Stimulated activated naive CD8-positive, alpha-beta T cell treated with anti-CD3 and anti-CD28 coated beads, Interleukin-15, Interleukin-2, amounts not matched to agents 100 U/mL and 50 U/mL, for 24 hours (primary cell): ENCODE data around the gene PER2.
"Not testable (repeated sequence)": the region's sequence is repeated elsewhere in the genome, so short reads cannot be mapped to it uniquely, and the experiment has no call there.

Experiments used
- ATAC-seq: fragments of 150-1000 bp; cut with Tn5 transposase; one replicate; pipeline ENCODE4 v1.10.0; 2021
- DNase-seq: peaks from one replicate; pipeline ENCODE4 v3.0.0; 2021

Gene PER2

GRCh38 chr2:238286987-238287736 is 1.2 kb downstream of the PER2 start:
- ATAC-seq, result no peak
- peak; percentile 33 for DNase-seq

DNA sequence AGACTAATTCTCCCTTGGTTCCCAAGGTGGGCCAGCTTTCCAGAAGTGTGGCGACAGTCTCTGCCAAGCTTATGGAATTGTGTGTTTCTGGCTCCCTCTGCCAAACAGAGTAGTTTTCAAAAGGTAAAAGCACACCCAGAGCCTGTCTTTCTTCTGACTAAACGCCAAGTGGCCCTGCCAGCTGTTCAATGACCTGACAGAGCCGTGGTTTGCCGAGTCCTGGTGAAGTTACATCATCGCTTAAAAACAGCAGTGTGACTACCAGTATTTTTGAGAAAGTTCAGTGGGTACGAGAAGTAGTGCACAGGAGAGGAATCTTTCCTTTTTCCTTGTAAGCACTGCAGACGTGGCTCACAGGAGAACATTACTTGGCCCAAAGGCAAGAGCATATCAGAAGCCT is 1.9 kb downstream of the PER2 start:
- ATAC-seq (no peak), DNase-seq (no peak)

- DNase-seq, result no peak
These were observed 2.3 kb downstream of the PER2 start for GRCh38 chr2:238286095-238286494.

DNA sequence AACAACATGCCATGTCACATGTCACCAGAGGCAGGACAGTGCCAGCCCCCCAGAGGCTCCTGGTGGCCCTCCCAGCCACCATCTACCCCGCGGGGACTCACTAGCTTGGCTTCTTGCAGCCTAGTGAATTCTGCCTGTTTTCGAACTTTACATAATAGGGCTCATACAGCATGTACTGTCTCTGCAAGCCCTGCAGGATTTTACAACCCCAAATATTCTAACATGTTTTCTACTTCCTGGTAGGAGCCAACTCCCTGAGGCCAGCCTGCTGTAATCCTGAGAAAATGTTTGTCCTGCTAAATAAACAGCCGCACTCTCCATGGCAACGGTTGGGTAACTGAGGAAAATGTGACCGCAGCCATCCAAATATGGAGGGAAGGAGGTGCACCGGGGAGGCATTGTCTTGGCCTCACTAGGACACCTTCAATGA is 2.7 kb downstream of the PER2 start:
- DNase-seq (no peak), ATAC-seq (no peak)

More at GRCh38 chr2:238286095-238286494, 2.3 kb downstream of the PER2 start:
- ATAC-seq, result no peak

DNA sequence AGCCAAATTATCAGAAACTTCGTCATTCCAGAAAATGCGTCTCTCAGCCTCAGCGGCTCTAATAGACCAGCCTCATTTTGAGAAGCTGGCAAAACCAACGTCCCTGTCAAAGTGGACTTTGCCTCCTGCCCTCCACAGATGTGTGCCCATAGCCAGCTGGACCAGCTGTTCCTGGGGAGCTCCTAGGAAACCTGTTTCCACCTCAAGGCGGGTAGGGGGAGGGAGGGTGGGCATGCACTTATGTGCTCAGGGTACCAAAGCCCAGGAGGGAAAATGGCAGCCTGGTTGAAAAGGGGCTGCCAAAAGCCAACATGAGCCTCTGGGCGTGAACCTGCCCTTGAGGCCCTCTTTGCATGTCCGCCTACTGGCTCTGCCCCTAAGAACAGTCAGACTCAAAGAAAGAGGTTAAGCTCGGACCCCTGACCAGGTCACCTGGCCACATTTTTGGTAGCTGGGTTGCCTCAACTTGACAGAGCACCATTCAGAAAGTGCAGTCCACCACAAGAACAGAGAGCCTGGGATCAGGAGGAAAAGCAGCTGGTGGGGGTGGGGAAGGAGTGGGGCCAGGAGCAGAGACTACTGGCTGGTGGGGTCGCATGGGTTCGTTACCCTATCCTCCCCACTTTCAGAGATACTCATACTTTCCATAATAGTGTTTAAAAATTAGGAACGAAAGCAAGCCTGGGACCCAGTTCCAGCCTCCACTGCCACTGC is 3.5 kb downstream of the PER2 start:
- no peak for ATAC-seq
- DNase-seq, result no peak

DNA sequence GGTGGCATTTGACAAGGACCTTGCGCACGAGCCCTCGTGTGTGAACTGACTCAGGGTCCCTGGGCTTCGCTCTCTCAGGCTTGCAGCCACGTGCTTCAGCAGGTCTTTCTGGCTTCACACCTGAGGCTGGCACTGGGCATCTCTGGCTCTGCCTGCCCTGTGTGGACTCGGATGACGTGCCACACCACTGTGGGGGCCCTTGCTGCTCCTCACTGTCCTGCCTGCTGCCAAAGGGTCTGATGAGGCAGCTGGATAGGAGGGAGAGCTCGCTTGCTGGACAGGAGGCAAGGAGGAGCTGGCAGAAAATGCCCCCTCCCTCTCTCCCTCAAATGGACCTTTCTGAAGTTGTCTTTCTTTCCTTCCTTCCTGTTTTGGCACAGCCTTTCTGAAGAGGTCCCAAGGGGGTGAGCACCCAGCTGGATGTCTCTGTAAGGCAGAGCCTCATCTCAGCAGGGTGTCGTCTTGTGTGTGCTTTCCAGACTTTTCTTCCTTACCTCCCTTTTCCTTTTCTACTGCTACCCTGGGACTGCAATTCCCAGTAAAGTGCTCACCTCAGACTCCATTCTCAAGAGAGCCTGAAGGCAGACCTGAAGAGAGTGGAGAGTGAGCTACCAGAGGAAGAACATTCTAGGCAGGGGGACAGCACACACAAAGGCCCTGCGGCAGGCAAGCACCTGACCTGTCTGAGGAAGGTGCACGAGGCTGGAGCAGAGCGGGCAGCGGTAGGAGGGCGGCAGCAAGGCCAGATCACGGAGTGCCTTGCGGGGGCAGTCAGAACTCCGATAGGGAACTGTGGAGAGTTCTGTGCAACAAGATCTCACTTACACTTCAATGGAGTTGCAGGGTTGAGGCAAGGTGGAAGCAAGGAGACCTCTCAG is 5.3 kb downstream of the PER2 start:
- ATAC-seq, result no peak
- no peak for DNase-seq

DNA sequence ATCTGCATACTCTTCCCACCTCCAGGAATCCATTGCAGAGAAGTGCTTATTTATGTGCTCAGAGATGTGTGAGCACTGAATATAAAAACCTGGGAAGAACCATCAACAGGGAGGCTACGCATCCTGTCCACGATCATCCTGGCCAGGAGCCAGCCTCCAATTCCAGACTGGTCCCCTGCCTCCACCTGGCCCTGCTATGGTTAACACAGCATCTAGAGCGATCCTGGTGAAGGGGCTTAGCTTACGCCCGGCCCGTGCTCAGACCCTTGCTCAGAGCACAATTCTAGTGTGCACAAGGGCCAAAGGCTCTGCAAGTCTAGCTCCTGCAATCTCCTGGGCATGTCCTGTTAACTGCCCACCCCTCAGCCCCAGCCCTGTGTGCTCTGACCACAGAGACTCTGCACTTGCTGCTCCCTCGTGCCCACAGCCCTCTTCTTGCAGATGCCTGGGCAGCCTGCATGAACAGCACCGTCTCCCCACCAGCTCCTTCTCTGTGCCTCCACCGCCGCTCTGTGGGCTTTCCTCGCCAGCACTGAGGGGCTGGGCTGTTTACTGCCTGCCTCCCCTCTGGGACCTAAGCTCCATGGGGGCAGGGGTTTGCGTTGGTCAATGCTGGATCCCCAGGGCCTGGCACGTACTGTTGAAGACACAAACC is 6.5 kb downstream of the PER2 start:
- ATAC-seq (no peak), DNase-seq (no peak)

DNA sequence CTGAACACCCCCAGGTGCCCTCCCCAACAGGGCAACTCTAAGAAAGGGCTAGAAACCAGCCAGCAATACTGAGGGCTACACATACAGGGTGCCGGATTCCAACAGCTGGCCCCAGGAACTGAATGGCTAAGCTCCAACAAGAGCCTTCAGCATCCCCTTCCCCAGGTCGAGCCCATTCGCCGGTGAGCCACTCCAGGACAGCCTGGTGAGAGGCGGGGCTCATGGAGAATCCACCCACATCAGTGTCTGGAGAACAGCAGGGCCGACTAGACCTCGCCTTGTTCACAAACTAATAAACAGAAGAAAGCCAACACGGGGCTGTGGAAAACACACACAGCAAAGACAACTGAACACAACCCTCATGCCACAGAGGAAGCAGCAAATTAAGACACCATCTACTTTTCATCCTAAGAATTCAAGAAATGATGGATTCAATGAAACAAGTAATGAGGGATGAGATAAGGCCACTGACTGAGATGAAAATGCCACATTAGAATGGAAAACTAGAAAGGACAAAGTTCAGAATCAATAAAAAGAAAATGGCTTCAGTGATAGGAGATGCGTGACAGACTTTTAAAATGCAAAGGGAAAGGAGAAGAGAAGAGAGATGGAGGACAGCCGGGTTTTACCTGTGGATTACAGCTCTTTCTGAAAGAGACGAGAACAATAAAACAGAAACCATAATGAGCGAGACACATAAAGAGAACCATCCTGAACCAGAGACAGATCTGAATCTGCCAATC is 8.2 kb downstream of the PER2 start:
- ATAC-seq, result no peak

GRCh38 chr2:238279324-238279682 is 9.1 kb downstream of the PER2 start:
- ATAC-seq (peak; percentile 24), DNase-seq (no peak)

More for the DNA sequence above, 8.2 kb downstream of the PER2 start:
- no peak for DNase-seq

DNA sequence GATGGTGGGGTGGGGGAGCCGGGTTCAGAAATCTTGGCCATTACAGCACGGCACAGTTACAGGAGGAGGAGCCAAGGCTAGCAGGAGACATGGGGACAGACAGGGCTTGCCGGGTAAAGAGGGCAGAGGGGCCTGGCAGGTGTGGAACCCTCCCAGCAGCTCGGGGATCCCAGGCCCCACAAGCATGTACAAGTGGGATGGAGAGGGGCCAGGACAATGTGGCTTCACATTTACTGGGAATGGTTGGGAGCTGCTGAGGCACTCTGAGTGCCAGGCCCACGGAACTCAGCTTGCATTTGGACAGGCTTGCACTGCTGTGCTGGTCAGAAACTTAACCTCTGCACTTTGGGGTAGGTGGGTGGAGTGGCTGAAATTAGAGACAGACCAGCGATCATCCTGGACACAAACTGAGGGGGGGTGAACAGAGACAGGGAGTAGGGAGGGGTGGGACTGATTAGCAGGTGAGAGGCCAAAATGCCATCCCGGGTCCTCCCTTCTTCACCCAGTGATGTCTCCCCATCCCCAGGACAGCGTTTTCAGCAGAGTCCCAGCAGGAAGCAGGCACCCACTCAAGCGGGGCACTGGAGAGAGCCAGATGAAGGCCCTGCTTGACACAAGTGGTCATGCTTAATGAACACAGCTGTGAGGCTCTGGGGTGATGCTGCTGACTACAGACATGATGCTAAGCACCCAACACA is 9.6 kb downstream of the PER2 start:
- no peak for ATAC-seq
- DNase-seq, result no peak

DNA sequence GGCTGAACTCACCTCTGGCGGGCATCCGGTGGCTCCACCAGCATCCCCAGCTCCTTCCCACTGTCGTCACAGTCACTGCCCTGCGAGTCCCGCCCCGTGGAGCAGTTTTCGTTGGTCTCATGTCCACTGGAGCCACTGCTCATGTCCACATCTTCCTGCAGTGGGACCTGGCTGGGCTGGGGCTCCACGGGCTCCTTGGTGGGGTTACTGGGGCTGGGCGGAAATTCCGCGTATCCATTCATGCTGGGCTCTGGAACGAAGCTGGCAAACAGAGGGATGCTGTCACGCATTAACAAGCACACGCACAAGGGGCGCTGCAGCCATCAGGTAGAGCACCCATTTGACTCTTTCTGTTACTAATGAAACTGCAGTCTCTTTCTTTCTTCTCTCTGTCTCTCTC is 10.7 kb downstream of the PER2 start:
- ATAC-seq, result no peak

GRCh38 chr2:238274152-238274865 is 14.1 kb downstream of the PER2 start:
- DNase-seq, result no peak
- no peak for ATAC-seq

More for the DNA sequence above, 10.7 kb downstream of the PER2 start:
- DNase-seq, result no peak

DNA sequence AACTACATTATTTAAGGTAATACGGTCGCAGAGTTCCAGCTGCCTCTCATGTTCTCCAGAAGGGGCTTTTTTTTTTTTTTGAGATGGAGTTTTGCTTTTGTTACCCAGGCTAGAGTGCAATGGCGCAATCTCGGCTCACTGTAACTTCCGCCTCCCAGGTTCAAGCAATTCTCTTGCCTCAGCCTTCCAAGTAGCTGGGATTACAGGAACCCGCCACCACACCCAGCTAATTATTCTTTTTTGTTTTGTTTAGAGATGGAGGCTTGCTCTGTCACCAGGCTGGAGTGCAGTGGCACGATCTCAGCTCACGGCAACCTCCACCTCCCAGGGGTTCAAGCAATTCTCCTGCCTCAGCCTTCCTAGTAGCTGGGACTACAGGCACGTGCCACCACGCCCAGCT is 15.0 kb downstream of the PER2 start:
- not testable (repeated sequence) for ATAC-seq, DNase-seq

GRCh38 chr2:238272156-238272555 is 16.3 kb downstream of the PER2 start:
- ATAC-seq (no peak), DNase-seq (no peak)

- DNase-seq, ATAC-seq: not testable (repeated sequence)
These were observed 16.7 kb downstream of the PER2 start for GRCh38 chr2:238271686-238272085.

DNA sequence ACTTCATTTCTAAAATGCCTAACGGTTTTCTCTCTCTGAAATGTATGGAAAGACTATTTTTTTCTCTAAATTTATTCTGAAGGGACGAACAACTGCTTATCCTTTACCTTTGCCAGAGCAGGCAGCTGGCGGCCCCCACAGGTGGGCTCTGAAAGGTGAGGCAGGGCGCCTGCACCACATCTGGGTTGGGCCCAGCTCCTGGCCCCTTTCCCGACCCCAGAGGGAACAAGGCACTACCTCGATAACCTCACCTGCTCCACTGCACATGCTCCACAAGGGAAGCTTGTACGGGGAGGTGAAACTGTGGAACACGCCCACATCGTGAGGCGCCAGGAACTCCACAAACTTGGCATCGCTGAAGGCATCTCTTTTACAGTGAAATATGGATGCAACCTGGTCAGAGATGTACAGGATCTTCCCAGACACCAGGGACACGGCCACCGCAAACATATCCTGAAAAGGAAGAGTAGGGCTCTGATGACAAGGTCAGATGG is 17.3 kb downstream of the PER2 start:
- DNase-seq (no peak), ATAC-seq (no peak)

DNA sequence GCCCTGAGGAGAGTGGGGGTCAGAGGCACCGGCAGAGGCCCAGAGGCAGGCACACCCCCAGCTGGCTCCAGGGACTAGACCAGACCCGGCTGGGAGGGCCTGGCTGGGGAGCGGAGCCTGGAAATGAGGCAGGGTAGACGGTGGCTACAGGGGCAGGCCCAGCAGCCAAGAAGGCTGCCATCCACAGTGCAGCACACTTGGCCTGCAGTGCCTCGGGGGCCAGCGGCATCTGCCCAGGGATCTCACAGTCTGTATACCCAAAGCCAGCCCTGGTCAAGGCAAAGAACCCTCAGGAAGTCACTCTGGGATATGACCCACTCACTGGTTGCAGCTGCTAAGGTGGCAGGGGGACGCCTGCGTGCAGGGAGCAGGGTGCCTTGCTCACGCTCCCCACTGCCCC is 17.8 kb downstream of the PER2 start:
- ATAC-seq (no peak), DNase-seq (no peak)

GRCh38 chr2:238269741-238270140 is 18.7 kb downstream of the PER2 start:
- no peak for ATAC-seq
- no peak for DNase-seq

DNA sequence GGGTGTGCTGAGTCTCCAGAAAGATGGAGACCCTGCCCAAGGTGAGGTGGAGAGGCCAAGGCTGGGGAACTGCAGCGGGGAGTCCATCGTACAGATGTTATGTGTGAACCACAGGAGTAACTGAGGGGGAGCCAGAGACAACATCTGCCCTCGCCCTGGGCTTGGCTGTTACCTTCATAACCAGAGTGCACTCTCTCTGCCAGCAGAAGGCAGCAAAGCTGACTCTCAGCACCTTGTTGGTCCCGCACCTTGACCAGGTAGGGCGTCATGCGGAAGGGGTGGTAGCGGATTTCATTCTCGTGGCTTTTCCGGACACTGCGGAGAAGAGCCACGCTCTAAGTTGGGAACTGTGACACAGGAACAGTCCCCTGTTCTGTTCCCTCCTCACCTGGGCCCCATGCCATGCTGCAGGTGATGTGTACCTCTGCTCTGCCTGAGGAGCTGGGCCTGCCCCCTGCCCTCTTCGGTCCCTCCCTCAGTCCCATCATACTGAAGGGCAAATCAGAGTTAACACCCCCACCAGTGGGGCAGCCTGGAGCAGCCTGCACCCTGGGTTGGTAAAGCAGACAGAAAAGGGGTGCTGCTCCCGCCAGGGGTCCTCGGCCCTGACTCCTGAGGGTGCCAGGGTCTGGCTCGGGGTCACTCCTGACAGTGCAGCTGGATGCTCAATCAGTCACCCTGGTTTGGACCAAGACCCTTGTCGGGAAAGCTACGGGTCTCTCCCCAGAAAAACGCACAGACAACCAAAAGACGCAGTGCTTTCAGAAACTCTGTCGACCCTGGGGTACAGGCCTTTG is 20.3 kb downstream of the PER2 start:
- no peak for ATAC-seq

More for the DNA sequence above, 20.3 kb downstream of the PER2 start:
- DNase-seq, result no peak
